ENCODE results near the gene HYAL3. TPM values are rescaled to one million over a fixed set of nuclear protein-coding genes. Genes with fewer than 3 reads are reported as not detected.

Gene HYAL3
- total and polyA plus RNA-seq, 2 of the 13 experiments (the other 11 are each of a cell fraction or from before 2014, with no cell fraction given), result 5.5 to 10.4 TPM

GRCh38 chr3:50264383-50264963 is 34.7 kb downstream of the HYAL3 start (continued):
- TF ChIP-seq PAWR (CRISPR knock-in tag; IDR thresholded peaks at IDR 0.05; ENCODE audit: borderline replicate concordance) (no peak), ZNF740 (CRISPR knock-in tag; IDR thresholded peaks at IDR 0.05) (peak; percentile 96), RNF2 (conservative IDR thresholded peaks at IDR 0.05; ENCODE audit: low read depth) (no peak), KLF6 (CRISPR knock-in tag; IDR thresholded peaks at IDR 0.05) (no peak), TCF7 (IDR thresholded peaks at IDR 0.05; ENCODE audit: low read depth) (0 out of 2 replicates have a peak, but pooled peaks have one; percentile 25), SPEN (CRISPR knock-in tag; IDR thresholded peaks at IDR 0.05; ENCODE audit: low read depth) (no peak; the same call in 1 of the 2 replicates), IRF2 (CRISPR knock-in tag; IDR thresholded peaks at IDR 0.05) (peak; percentile 72; the same call in 1 of the 2 replicates), ZNF556 (CRISPR knock-in tag; IDR thresholded peaks at IDR 0.05; ENCODE audit: borderline replicate concordance) (no peak; the same call in 1 of the 2 replicates), HOXA9 (CRISPR knock-in tag; IDR thresholded peaks at IDR 0.05; ENCODE audit: borderline replicate concordance) (no peak), JUND (CRISPR knock-in tag; IDR thresholded peaks at IDR 0.05) (peak; percentile 83), ZNF550 (CRISPR knock-in tag; IDR thresholded peaks at IDR 0.05; ENCODE audit: borderline replicate concordance) (no peak), HOXD1 (CRISPR knock-in tag; IDR thresholded peaks at IDR 0.05) (no peak), ZNF619 (CRISPR knock-in tag; IDR thresholded peaks at IDR 0.05) (no peak), USF2 (IDR thresholded peaks at IDR 0.05; ENCODE audit: low read depth, low read length) (no peak), USF2 (CRISPR knock-in tag; IDR thresholded peaks at IDR 0.05; ENCODE audit: borderline replicate concordance) (no peak), MZF1 (CRISPR knock-in tag; IDR thresholded peaks at IDR 0.05; ENCODE audit: borderline replicate concordance) (no peak), ARID2 (CRISPR knock-in tag; IDR thresholded peaks at IDR 0.05; ENCODE audit: borderline replicate concordance) (no peak), PRDM10 (CRISPR knock-in tag; IDR thresholded peaks at IDR 0.05; ENCODE audit: low read depth) (no peak), TBX2 (CRISPR knock-in tag; IDR thresholded peaks at IDR 0.05; ENCODE audit: borderline replicate concordance) (peak; percentile 38; the same call in 1 of the 2 replicates), ZNF510 (CRISPR knock-in tag; IDR thresholded peaks at IDR 0.05; ENCODE audit: low read depth) (no peak), ZNF224 (CRISPR knock-in tag; IDR thresholded peaks at IDR 0.05) (no peak), ELF3 (CRISPR knock-in tag; IDR thresholded peaks at IDR 0.05) (0 out of 2 replicates have a peak, but pooled peaks have one; percentile 45), TMF1 (CRISPR knock-in tag; IDR thresholded peaks at IDR 0.05; ENCODE audit: low read depth) (no peak), TCF7L2 (IDR thresholded peaks at IDR 0.05; ENCODE audit: low read depth, low read length) (no peak), NCOA1 (CRISPR knock-in tag; IDR thresholded peaks at IDR 0.05) (no peak)
